ENCODE measurements around the gene ZC3H15. TPM values are rescaled to one million over a fixed set of nuclear protein-coding genes. Genes with fewer than 3 reads are reported as not detected.

ZC3H15 gene
- polyA plus RNA-seq, 2 of the 4 experiments (the other 2 are of a cell fraction), result 99.2 to 191 TPM

DNA sequence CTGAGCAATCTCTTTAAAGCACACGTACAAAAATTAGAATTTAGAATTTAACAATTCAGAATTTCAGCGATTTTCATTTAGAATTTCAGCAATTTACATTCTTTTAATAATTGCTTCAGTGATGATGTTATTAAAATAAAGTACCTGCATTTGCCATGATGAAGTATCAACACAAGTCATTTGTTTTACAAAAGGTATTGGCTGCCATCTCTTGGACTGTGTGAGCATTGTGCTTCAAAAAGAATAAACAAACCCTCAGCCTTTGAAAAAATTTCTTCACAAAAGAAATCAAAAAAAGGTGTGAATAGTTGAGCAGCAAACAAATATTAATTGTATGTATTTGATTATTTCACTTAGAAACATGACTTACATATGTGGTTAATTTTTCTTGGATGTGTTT lies 27.1 kb upstream of the ZC3H15 start:
- Histone ChIP-seq H3K4me2 (no peak overlapping the region), H3K9me3 (no peaks in the 10 kb centered on the region), H3K4me3 (no peak overlapping the region), H3K4me1 (no peaks in the 10 kb centered on the region), H3K27ac (no peak overlapping the region)
- FAIRE-seq (peak; percentile 61), DNase-seq (ENCODE audit: low read depth in 1 of 2, low spot score in 1 of 2) (peak in 1 of 2 experiments; percentile 47), ATAC-seq (peak in 1 of 2 experiments; percentile 59; a peak in 2 of 6 replicates)
- TF ChIP-seq KDM1A (IDR thresholded peaks at IDR 0.05; ENCODE audit: low read depth) (no peak), CTCF (IDR thresholded peaks at IDR 0.05) (peak; percentile 57), HDAC2 (IDR thresholded peaks at IDR 0.05) (no peak), ESRRA (IDR thresholded peaks at IDR 0.05; ENCODE audit: borderline replicate concordance, low read length) (no peak), SMC3 (IDR thresholded peaks at IDR 0.05) (peak; percentile 57), KDM5A (IDR thresholded peaks at IDR 0.05) (no peak), FOSB (CRISPR knock-in tag; IDR thresholded peaks at IDR 0.05) (no peak), FOSL2 (IDR thresholded peaks at IDR 0.05) (no peak), FOSL2 (CRISPR knock-in tag; IDR thresholded peaks at IDR 0.05) (no peak), GATA3 (IDR thresholded peaks at IDR 0.05; ENCODE audit: borderline replicate concordance) (no peak), FOXS1 (CRISPR knock-in tag; IDR thresholded peaks at IDR 0.05) (no peak), EHF (CRISPR knock-in tag; IDR thresholded peaks at IDR 0.05) (no peak), CHD2 (IDR thresholded peaks at IDR 0.05; ENCODE audit: low read length, partially characterized antibody) (no peak), RAD21 (conservative IDR thresholded peaks at IDR 0.05 in 1 of 2, IDR thresholded peaks at IDR 0.05 in 1 of 2) (peak; percentile 65 to 73), HEYL (CRISPR knock-in tag; IDR thresholded peaks at IDR 0.05) (no peak)
- TF ChIP-seq, protein P1, sequence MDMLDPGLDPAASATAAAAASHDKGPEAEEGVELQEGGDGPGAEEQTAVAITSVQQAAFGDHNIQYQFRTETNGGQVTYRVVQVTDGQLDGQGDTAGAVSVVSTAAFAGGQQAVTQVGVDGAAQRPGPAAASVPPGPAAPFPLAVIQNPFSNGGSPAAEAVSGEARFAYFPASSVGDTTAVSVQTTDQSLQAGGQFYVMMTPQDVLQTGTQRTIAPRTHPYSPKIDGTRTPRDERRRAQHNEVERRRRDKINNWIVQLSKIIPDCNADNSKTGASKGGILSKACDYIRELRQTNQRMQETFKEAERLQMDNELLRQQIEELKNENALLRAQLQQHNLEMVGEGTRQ (IDR thresholded peaks at IDR 0.05), result no peak
- TF ChIP-seq, protein P2, sequence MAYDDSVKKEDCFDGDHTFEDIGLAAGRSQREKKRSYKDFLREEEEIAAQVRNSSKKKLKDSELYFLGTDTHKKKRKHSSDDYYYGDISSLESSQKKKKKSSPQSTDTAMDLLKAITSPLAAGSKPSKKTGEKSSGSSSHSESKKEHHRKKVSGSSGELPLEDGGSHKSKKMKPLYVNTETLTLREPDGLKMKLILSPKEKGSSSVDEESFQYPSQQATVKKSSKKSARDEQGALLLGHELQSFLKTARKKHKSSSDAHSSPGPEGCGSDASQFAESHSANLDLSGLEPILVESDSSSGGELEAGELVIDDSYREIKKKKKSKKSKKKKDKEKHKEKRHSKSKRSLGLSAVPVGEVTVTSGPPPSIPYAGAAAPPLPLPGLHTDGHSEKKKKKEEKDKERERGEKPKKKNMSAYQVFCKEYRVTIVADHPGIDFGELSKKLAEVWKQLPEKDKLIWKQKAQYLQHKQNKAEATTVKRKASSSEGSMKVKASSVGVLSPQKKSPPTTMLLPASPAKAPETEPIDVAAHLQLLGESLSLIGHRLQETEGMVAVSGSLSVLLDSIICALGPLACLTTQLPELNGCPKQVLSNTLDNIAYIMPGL (CRISPR knock-in tag; IDR thresholded peaks at IDR 0.05; ENCODE audit: borderline replicate concordance), result no peak
- ChIA-PET POLR2A (no interaction called here), CTCF (no interaction called here)
- WGBS (ENCODE audit: missing lambda C conversion rate), result 29% methylated on average over 2 of the region's 2 CpGs

DNA sequence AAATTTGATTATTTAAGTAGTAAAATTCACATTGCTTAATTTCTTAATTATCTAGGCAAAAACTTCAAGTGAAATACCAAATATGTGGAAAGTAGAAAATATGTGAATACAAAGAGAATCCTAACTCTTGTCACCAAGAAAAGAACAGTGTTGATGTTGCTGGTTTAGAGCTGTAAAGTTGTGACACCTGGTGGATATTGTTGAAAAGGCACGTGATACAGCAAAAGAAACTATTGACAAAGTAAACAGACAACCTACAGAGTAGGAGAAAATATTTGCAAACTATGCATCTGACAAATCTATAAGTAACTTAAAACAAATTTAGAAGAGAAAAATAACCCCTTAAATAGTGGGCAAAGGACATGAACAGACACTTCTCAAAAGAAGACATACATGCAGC lies 25.6 kb upstream of the ZC3H15 start:
- no peak overlapping the region for H3K27ac ChIP-seq
- no peak for TF ChIP-seq PHF8 (IDR thresholded peaks at IDR 0.05; ENCODE audit: borderline replicate concordance, low read depth)
- no peak for TF ChIP-seq MAFK (IDR thresholded peaks at IDR 0.05; ENCODE audit: partially characterized antibody)
- TF ChIP-seq CBX8 (IDR thresholded peaks at IDR 0.05), result no peak
- TF ChIP-seq RAD21 (conservative IDR thresholded peaks at IDR 0.05 in 1 of 2, IDR thresholded peaks at IDR 0.05 in 1 of 2), result peak; percentile 40 to 64; a peak in 4 of 5 replicates
- TF ChIP-seq CTCF (IDR thresholded peaks at IDR 0.05), result peak; percentile 39; the same call in 2 of the 3 replicates
- TF ChIP-seq FOXS1 (CRISPR knock-in tag; IDR thresholded peaks at IDR 0.05), result no peak
- no peak for TF ChIP-seq HDAC2 (IDR thresholded peaks at IDR 0.05)
- peak; percentile 23; the same call in 1 of the 3 replicates for TF ChIP-seq SMC3 (IDR thresholded peaks at IDR 0.05)
- no peaks in the 10 kb centered on the region for H3K4me1 ChIP-seq
- peak in 1 of 2 experiments; percentile 26 for DNase-seq (ENCODE audit: low read depth in 1 of 2, low spot score in 1 of 2)
- ChIA-PET CTCF (interaction anchor here (1.0 kb wide), 1 partner anchor 197 kb away, joined by 3 read pairs; no protein-coding TSS in a partner anchor), POLR2A (no interaction called here)
- 2% methylated on average over 1 of the region's 1 CpG for WGBS (ENCODE audit: missing lambda C conversion rate)
- ATAC-seq, result peak in 1 of 2 experiments; percentile 40; a peak in 1 of 6 replicates
- FAIRE-seq, result no peak
- H3K9me3 ChIP-seq, result no peaks in the 10 kb centered on the region
- no peak overlapping the region for H3K4me2 ChIP-seq
- H3K4me3 ChIP-seq, result no peak overlapping the region

Data from A549 (cell line).